ENCODE results near the gene PSD4. TPM values are rescaled to one million over a fixed set of nuclear protein-coding genes. Genes with fewer than 3 reads are reported as not detected.

Gene PSD4
- total and polyA plus RNA-seq, 2 of the 4 experiments (the other 2 are of a cell fraction), result 0.36 to 0.70 TPM

DNA sequence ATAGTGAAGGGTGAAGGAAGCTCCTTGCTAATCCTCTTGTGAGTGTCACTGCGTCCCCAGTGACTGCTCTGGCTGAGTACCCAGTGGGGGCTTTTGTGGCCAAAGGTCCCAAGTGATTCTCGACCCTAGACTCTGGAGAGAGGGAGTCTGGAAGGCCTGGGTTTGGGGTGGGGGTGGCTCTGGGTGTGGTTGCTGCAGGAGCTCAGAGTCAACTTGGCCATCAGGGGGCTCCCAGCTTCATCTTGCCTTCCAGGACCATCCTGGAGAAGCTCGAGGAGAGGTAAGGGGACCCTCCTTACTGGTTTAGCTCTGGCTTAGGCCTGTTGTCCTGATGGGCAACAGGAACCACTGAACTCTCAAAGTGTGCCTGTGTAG lies 592 bp downstream of the PSD4 start:
- no peaks in the 10 kb centered on the region for H4K20me1 ChIP-seq (ENCODE audit: insufficient read depth, low read length)
- H2AFZ ChIP-seq (replicated peaks; ENCODE audit: low read length, poor library complexity), result no peak overlapping the region
- POLR2A ChIA-PET (ENCODE audit: unreplicated experiment), result no interaction called here
- H3K18ac ChIP-seq (ENCODE audit: low read depth, low read length), result no peak overlapping the region
- no peak overlapping the region for H2BK15ac ChIP-seq (ENCODE audit: low read depth, low read length)
- in situ Hi-C loops (cut with MboI; ENCODE audit: low sequenced_read_pairs), result no loop called here
- H3K9me3 ChIP-seq (ENCODE audit: control insufficient read depth, insufficient read depth, low read length), result no peaks in the 10 kb centered on the region
- peaks cover 20% of the 10 kb centered on the region for H3K27me3 ChIP-seq (ENCODE audit: control insufficient read depth, insufficient read depth, low read length)
- no peak overlapping the region for H3K23ac ChIP-seq (ENCODE audit: low read depth, low read length)
- no peaks in the 10 kb centered on the region for H3K36me3 ChIP-seq (ENCODE audit: control insufficient read depth, insufficient read depth, low read length)
- TF ChIP-seq RFX5 (IDR thresholded peaks at IDR 0.05; ENCODE audit: low read depth, low read length) (no peak), POLR2A (IDR thresholded peaks at IDR 0.05; ENCODE audit: low read depth, low read length) (no peak), SMC3 (IDR thresholded peaks at IDR 0.05; ENCODE audit: low read depth, low read length) (no peak), CEBPB (IDR thresholded peaks at IDR 0.05; ENCODE audit: low read depth, low read length) (no peak), BHLHE40 (IDR thresholded peaks at IDR 0.05; ENCODE audit: low read depth, low read length) (no peak), RCOR1 (IDR thresholded peaks at IDR 0.05; ENCODE audit: insufficient replicate concordance, low read length) (no peak), MAZ (IDR thresholded peaks at IDR 0.05; ENCODE audit: borderline replicate concordance, low read depth, low read length) (no peak), MXI1 (IDR thresholded peaks at IDR 0.05; ENCODE audit: borderline replicate concordance, low read depth, low read length) (no peak)
- H4K8ac ChIP-seq (ENCODE audit: low read depth in 2 of 2, low read length in 2 of 2), result no peak overlapping the region
- dilution Hi-C loops (cut with HindIII; ENCODE audit: low sequenced_read_pairs, unreplicated experiment), result no loop called here
- 40% methylated on average over 1 of the region's 3 CpGs; no CpG with 5 or more reads in 1 of the 2 experiments for WGBS, 2 experiments (ENCODE audit: extremely low coverage in 2 of 2, insufficient read length in 1 of 2)
- intact Hi-C loops (cut with micrococcal nuclease), result no loop called here
- H3K9ac ChIP-seq (ENCODE audit: low read depth, low read length), result no peak overlapping the region
- no peaks in the 10 kb centered on the region for H3K79me1 ChIP-seq (ENCODE audit: low read depth in 1 of 2, low read length in 2 of 2)
- H3K14ac ChIP-seq (replicated peaks; ENCODE audit: low read depth, low read length), result no peak overlapping the region
- H2BK20ac ChIP-seq (ENCODE audit: low read depth, low read length), result no peak overlapping the region
- H3K27ac ChIP-seq (ENCODE audit: insufficient read depth, low read length), result no peak overlapping the region
- no peak overlapping the region for H3K4me3 ChIP-seq (ENCODE audit: insufficient read depth, low read depth, low read length)
- no peaks in the 10 kb centered on the region for H3K4me1 ChIP-seq (ENCODE audit: control insufficient read depth, insufficient read depth, low read length)
- no peak overlapping the region for H2BK5ac ChIP-seq (ENCODE audit: low read depth, low read length, poor library complexity, severe bottlenecking)
- BruUV-seq (replicated peaks), result no TSS peak
- no peak for ATAC-seq (ENCODE audit: low read depth)
- H3K4me2 ChIP-seq (ENCODE audit: low read depth, low read length), result no peak overlapping the region
- CTCF ChIA-PET, result interaction anchor here (1.0 to 1.8 kb wide), 2 partner anchors 24 to 60 kb away, joined by 3 to 5 read pairs; no protein-coding TSS in a partner anchor
- H3K56ac ChIP-seq (ENCODE audit: extremely low read depth, insufficient read depth, low read length), result no peak overlapping the region
- no peak overlapping the region for H2AK5ac ChIP-seq (ENCODE audit: low read depth, low read length)
- no peak overlapping the region for H2AK9ac ChIP-seq (replicated peaks; ENCODE audit: low read depth, low read length, poor library complexity)
- DNase-seq, result no peak
- H3K9me1 ChIP-seq (ENCODE audit: insufficient read depth, low read length), result no peaks in the 10 kb centered on the region
- H2BK120ac ChIP-seq (ENCODE audit: low read depth, low read length), result no peak overlapping the region
- no peak overlapping the region for H3K4ac ChIP-seq (ENCODE audit: low read depth, low read length)
- no peak overlapping the region for H4K5ac ChIP-seq (ENCODE audit: low read depth, low read length)
- H4K91ac ChIP-seq (ENCODE audit: insufficient read depth, low read depth, low read length), result no peak overlapping the region
